Astrocyte of the cerebellum (primary cell): ENCODE measurements around the gene DOHH.

Experiments
- DNase-seq: peaks from one replicate; pipeline ENCODE4 v3.0.0-alpha.2; 2011; ENCODE audit warnings: low read depth
- H3K4me3 ChIP-seq: 2 replicates; pipeline ENCODE4 v1.5.1; 2011; ENCODE audit warnings: mild to moderate bottlenecking, low read depth, low read length, moderate library complexity
- CTCF ChIP-seq: IDR thresholded peaks from 2 replicates; pipeline ENCODE4 v1.5.1; 2012; ENCODE audit warnings: low read length, low read depth, moderate library complexity, mild to moderate bottlenecking; ENCODE audit errors: missing control alignments
- in situ Hi-C: cut with HindIII; loops from 2 replicates; pipeline ENCODE4 v1.10.0; 2017; ENCODE audit warnings: low sequenced_read_pairs

DOHH gene

DNA sequence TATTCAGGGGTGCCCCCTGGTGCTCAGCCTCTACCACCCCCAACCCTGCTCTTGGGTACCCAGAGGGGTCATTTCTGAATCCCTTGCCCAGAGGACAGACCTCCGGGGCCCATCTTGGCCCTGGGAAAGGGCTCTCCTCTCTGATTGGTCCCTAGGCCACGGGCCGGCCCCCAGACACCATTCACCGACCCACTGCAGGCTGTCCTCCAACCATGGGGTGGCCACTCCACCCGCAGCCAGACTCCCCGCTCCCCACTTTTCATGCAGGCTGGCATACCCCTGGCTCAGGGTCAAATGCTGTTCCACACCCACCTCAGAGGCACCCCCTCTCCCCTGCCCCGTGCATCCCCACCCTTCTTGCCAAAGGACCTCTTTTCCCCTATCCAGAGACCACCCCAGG lies 34.9 kb downstream of the DOHH start:
- DNase-seq: no peak
- in situ Hi-C loops: loop anchor here (10.0 kb wide), 1 partner anchor 141 kb away; no protein-coding TSS in a partner anchor
- no peak for TF ChIP-seq CTCF
- H3K4me3 ChIP-seq: no peak overlapping the region

DNA sequence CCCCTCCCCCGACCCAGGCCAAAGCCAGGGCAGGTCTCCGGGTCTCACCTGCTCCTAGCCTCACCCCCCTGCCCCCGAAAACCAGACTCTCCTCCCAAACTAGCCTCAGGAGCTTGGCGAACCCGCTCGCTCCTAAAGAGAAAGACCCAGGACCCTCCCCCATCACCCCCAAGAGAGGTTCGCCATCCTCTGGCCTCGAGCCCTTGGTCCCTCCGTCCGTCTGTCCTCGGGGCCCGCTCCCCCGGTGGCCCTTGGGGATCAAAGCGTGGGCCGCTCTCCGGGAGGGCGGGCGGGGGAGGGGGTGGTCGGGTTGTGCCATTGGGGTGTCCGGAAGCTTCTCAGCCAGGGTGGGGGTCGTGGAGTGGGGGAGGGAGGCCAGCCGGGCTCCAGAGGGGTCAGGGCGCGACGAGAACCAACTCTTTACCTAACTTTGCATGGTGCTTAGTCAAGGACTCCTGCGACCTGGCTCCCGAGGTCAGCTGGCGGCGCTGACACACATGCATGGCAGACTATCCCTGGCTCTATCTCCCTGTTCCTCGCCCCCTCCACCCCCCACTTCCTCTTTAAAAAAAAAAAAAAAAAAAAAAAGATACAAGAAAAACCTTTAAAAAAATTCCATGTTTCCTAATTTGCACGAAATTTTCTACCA lies 35.8 kb downstream of the DOHH start:
- no peak overlapping the region for H3K4me3 ChIP-seq
- in situ Hi-C loops: loop anchor here (10.0 kb wide), 1 partner anchor 140 kb away; no protein-coding TSS in a partner anchor
- DNase-seq: no peak
- TF ChIP-seq CTCF: no peak

- no peak for DNase-seq
- in situ Hi-C loops: loop anchor here (10.0 kb wide), 1 partner anchor 139 kb away; no protein-coding TSS in a partner anchor
- TF ChIP-seq CTCF: no peak
- no peak overlapping the region for H3K4me3 ChIP-seq
Measured at GRCh38 chr19:3463714-3464586, 36.5 kb downstream of the DOHH start.

DNA sequence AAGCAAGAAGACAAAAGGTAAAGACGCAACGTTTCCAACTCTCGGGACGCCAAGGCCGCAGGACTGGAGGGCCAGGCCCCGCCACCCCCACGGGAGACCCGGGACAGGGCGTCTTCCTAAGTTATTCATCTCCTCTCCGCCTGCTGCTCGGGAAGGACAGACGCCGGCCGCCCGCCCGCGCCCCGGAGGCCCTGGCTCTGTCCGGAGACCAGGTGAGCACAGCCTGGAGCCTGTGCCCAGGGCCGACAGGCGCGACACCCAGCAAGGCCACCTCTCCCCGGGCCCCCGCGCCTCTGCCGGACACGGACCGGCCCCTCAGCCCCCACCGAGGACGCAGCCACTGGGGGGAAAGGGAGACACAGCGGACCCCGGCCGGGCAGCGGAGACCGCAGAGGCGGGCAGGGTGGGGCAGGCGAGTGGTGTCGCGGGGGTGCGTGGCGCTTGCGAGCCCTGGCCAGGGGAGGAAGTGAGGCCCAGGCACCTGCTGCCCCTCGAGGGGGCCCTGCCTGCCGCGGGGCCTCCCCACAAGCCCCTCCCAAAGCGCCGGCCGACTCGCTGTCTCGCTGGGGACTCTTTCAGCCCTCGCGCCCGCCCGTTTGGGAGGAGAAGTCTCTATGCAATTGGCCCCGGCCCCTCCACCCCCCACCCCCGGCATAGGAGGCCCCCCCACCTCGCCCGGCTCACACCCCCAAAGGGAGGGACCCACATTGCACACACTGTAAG lies 37.3 kb downstream of the DOHH start:
- in situ Hi-C loops: loop anchor here (10.0 kb wide), 1 partner anchor 138 kb away; no protein-coding TSS in a partner anchor
- DNase-seq: no peak
- TF ChIP-seq CTCF: no peak
- no peak overlapping the region for H3K4me3 ChIP-seq

DNA sequence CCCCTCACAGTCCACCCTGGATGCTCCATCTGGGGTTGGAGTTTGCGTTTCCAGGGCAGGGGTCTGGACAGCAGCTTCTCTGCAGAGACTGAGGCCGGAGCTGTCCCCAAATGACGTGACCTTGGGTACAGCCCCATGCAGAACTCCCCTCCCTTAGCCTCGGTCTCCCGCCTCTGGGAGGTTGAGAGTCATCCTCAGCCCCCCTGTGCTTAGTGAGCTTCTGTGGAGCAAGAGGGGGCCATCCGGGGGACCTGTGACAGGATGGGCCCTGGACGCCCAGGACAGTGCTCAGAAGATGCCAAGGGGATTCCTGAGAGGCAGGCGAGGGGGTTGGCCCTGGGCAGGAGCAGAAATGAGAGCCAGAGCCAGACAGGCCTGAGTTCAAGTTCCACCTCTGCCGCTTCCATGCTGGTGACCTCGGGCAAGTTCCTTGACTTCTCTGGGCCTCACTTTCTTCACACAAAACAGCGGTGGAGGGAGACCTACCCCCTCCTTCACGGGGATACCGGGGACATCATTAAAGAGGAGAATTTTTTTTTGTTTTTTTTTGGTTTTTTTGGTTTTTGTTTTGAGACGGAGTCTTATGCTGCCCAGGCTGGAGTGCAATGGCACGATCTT lies 40.4 kb downstream of the DOHH start:
- in situ Hi-C loops: loop anchor here (10.0 kb wide), 1 partner anchor 135 kb away; no protein-coding TSS in a partner anchor
- no peak for DNase-seq
- TF ChIP-seq CTCF: no peak
- H3K4me3 ChIP-seq: no peak overlapping the region
